Measurements from ENCODE around the gene RFX3.

DNA sequence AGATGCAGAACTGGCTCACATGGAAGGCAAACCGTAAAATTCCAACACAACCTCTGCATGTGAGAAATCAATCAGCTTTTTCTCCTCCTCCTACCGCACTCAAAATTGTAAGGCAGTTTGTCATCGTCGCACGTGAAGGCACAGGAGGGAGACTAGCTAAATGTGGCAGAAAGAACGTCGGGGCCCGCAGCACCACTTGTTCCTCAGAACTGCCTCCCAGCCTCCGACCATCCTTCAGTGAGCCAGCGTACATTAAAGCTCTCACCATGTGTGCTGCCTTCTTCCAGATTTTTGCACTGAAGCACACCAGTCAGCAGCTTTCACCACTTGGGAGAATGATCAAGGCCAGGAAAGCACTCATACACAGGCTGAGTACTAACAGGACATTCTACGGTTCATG is 105.9 kb downstream of the RFX3 start:
- no peak for TF ChIP-seq REPIN1 (tag by site-specific recombination; IDR thresholded peaks at IDR 0.05; ENCODE audit: low read depth)
- no peak for TF ChIP-seq ZNF660 (tag by site-specific recombination; IDR thresholded peaks at IDR 0.05)
- TF ChIP-seq, protein P1, sequence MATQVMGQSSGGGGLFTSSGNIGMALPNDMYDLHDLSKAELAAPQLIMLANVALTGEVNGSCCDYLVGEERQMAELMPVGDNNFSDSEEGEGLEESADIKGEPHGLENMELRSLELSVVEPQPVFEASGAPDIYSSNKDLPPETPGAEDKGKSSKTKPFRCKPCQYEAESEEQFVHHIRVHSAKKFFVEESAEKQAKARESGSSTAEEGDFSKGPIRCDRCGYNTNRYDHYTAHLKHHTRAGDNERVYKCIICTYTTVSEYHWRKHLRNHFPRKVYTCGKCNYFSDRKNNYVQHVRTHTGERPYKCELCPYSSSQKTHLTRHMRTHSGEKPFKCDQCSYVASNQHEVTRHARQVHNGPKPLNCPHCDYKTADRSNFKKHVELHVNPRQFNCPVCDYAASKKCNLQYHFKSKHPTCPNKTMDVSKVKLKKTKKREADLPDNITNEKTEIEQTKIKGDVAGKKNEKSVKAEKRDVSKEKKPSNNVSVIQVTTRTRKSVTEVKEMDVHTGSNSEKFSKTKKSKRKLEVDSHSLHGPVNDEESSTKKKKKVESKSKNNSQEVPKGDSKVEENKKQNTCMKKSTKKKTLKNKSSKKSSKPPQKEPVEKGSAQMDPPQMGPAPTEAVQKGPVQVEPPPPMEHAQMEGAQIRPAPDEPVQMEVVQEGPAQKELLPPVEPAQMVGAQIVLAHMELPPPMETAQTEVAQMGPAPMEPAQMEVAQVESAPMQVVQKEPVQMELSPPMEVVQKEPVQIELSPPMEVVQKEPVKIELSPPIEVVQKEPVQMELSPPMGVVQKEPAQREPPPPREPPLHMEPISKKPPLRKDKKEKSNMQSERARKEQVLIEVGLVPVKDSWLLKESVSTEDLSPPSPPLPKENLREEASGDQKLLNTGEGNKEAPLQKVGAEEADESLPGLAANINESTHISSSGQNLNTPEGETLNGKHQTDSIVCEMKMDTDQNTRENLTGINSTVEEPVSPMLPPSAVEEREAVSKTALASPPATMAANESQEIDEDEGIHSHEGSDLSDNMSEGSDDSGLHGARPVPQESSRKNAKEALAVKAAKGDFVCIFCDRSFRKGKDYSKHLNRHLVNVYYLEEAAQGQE (tag by site-specific recombination; IDR thresholded peaks at IDR 0.05): no peak
